IMR-90 (cell line): ENCODE results near the gene ZNF526. TPM values are rescaled to one million over a fixed set of nuclear protein-coding genes. Genes with fewer than 3 reads are reported as not detected.

ENCODE experiments used
- ATAC-seq: fragments of 200-7000 bp; cut with Tn5 transposase; 2 replicates; pipeline ENCODE4 v1.9.1; 2020; ENCODE audit warnings: low read depth, mild to moderate bottlenecking, moderate library complexity
- BruUV-seq: library from RNA; stranded (reverse); fragments of 400-500 nt; replicated peaks from 2 replicates; lab custom pipeline; 2021; lab: Mats Ljungman, UMichigan
- CTCF ChIA-PET: fragments of 300-600 bp; formaldehyde crosslinking; extraction: SDS; loops from one replicate; lab custom pipeline; 2021; ENCODE audit warnings: antibody characterized with exemption; lab: Yijun Ruan, JAX
- POLR2A ChIA-PET: fragments of 300-600 bp; sonication (Branson Sonifier 250); formaldehyde crosslinking; loops from one replicate; lab custom pipeline; 2022; ENCODE audit warnings: antibody characterized with exemption; ENCODE audit not compliant: unreplicated experiment; lab: Charles Lee
- DNase-seq: peaks from one replicate; pipeline ENCODE4 v3.0.0; 2013
- H2AFZ ChIP-seq: replicated peaks from 2 replicates; pipeline ENCODE3; 2013; ENCODE audit warnings: low read length, mild to moderate bottlenecking; ENCODE audit not compliant: poor library complexity
- H2AK5ac ChIP-seq: 2 replicates; pipeline ENCODE4 v1.6.1; 2013; ENCODE audit warnings: low read depth, low read length, inconsistent platforms
- H2AK9ac ChIP-seq: replicated peaks from 2 replicates; pipeline ENCODE3; 2013; ENCODE audit warnings: mild to moderate bottlenecking, low read depth, low read length, moderate library complexity; ENCODE audit not compliant: poor library complexity
- H2BK120ac ChIP-seq: 2 replicates; pipeline ENCODE4 v1.6.1; 2013; ENCODE audit warnings: low read depth, low read length, inconsistent platforms
- H2BK15ac ChIP-seq: 3 replicates; pipeline ENCODE4 v1.6.1; 2013; ENCODE audit warnings: low read depth, low read length, inconsistent platforms
- H2BK20ac ChIP-seq: 2 replicates; pipeline ENCODE4 v1.6.1; 2013; ENCODE audit warnings: low read depth, mild to moderate bottlenecking, inconsistent platforms, low read length, moderate library complexity
- H2BK5ac ChIP-seq: 2 replicates; pipeline ENCODE4 v1.6.1; 2013; ENCODE audit warnings: mild to moderate bottlenecking, low read depth, low read length, inconsistent platforms; ENCODE audit not compliant: poor library complexity, severe bottlenecking
- H3K14ac ChIP-seq: replicated peaks from 2 replicates; pipeline ENCODE4 v1.6.1; 2013; ENCODE audit warnings: low read depth, low read length, inconsistent platforms
- H3K18ac ChIP-seq: 2 replicates; pipeline ENCODE4 v1.6.1; 2013; ENCODE audit warnings: low read depth, low read length, control low read depth
- H3K23ac ChIP-seq: 2 replicates; pipeline ENCODE4 v1.6.1; 2013; ENCODE audit warnings: low read depth, low read length, inconsistent platforms
- H3K27ac ChIP-seq: 2 replicates; pipeline ENCODE4 v1.5.1; 2013; ENCODE audit warnings: mild to moderate bottlenecking, control low read depth, low read length; ENCODE audit not compliant: insufficient read depth
- H3K27me3 ChIP-seq: 2 replicates; pipeline ENCODE4 v1.6.1; 2013; ENCODE audit warnings: low read length; ENCODE audit not compliant: control insufficient read depth, insufficient read depth
- H3K36me3 ChIP-seq: 2 replicates; pipeline ENCODE4 v1.6.1; 2013; ENCODE audit warnings: low read length, mixed read lengths; ENCODE audit not compliant: control insufficient read depth, insufficient read depth
- H3K4ac ChIP-seq: 2 replicates; pipeline ENCODE4 v1.6.1; 2013; ENCODE audit warnings: low read depth, low read length, inconsistent platforms
- H3K4me1 ChIP-seq: 2 replicates; pipeline ENCODE4 v1.6.1; 2013; ENCODE audit warnings: low read length, mixed read lengths; ENCODE audit not compliant: control insufficient read depth, insufficient read depth
- H3K4me2 ChIP-seq: 2 replicates; pipeline ENCODE4 v1.6.1; 2013; ENCODE audit warnings: low read depth, mild to moderate bottlenecking, control low read depth, low read length, moderate library complexity
- H3K4me3 ChIP-seq: 2 replicates; pipeline ENCODE4 v1.5.1; 2013; ENCODE audit warnings: low read depth, mild to moderate bottlenecking, control low read depth, low read length, moderate library complexity; ENCODE audit not compliant: insufficient read depth
- H3K56ac ChIP-seq: 2 replicates; pipeline ENCODE4 v1.6.1; 2013; ENCODE audit warnings: low read length, inconsistent platforms; ENCODE audit not compliant: insufficient read depth; ENCODE audit errors: extremely low read depth
- H3K79me1 ChIP-seq, 2 experiments: 2 replicates each; pipeline ENCODE4 v1.6.1; 2013; ENCODE audit warnings: low read length in 2 of 2, inconsistent platforms in 1 of 2, low read depth in 1 of 2
- H3K9ac ChIP-seq: 2 replicates; pipeline ENCODE4 v1.6.1; 2013; ENCODE audit warnings: low read depth, low read length, control low read depth
- H3K9me1 ChIP-seq: 2 replicates; pipeline ENCODE4 v1.6.1; 2013; ENCODE audit warnings: low read length, inconsistent platforms; ENCODE audit not compliant: insufficient read depth
- H3K9me3 ChIP-seq: 2 replicates; pipeline ENCODE4 v1.6.1; 2013; ENCODE audit warnings: low read length; ENCODE audit not compliant: control insufficient read depth, insufficient read depth
- H4K20me1 ChIP-seq: 2 replicates; pipeline ENCODE4 v1.6.1; 2013; ENCODE audit warnings: low read length, inconsistent platforms; ENCODE audit not compliant: insufficient read depth
- H4K5ac ChIP-seq: 2 replicates; pipeline ENCODE4 v1.6.1; 2013; ENCODE audit warnings: mild to moderate bottlenecking, low read depth, low read length, control low read depth
- H4K8ac ChIP-seq, 2 experiments: 2 replicates each; pipeline ENCODE4 v1.6.1; 2013; ENCODE audit warnings: low read depth in 2 of 2, low read length in 2 of 2, control low read depth in 1 of 2, inconsistent platforms in 1 of 2
- H4K91ac ChIP-seq: 2 replicates; pipeline ENCODE4 v1.6.1; 2013; ENCODE audit warnings: low read depth, low read length, inconsistent platforms; ENCODE audit not compliant: insufficient read depth
- BHLHE40 ChIP-seq: fragments of 150-350 bp; IDR thresholded peaks from 2 replicates; pipeline ENCODE4 v1.6.1; 2016; ENCODE audit warnings: mild to moderate bottlenecking, low read depth, low read length
- CEBPB ChIP-seq: IDR thresholded peaks from 2 replicates; pipeline ENCODE4 v1.6.1; 2012; ENCODE audit warnings: low read depth, low read length, improper control_type of control experiment
- CHD1 ChIP-seq: IDR thresholded peaks from 2 replicates; pipeline ENCODE4 v1.6.1; 2012; ENCODE audit warnings: low read depth, low read length, improper control_type of control experiment
- CTCF ChIP-seq: conservative IDR thresholded peaks from 2 replicates; pipeline ENCODE4 v1.5.1; 2012; ENCODE audit warnings: mild to moderate bottlenecking, low read depth, low read length, improper control_type of control experiment
- ELK1 ChIP-seq: fragments of 150-350 bp; IDR thresholded peaks from 2 replicates; pipeline ENCODE4 v1.6.1; 2016; ENCODE audit warnings: low read depth, mild to moderate bottlenecking, low read length, moderate library complexity, borderline replicate concordance
- FOS ChIP-seq: fragments of 150-350 bp; IDR thresholded peaks from 2 replicates; pipeline ENCODE4 v1.6.1; 2016; ENCODE audit warnings: low read depth, low read length
- MAFK ChIP-seq: IDR thresholded peaks from 2 replicates; pipeline ENCODE4 v1.6.1; 2012; ENCODE audit warnings: low read depth, low read length, improper control_type of control experiment
- MAZ ChIP-seq: IDR thresholded peaks from 2 replicates; pipeline ENCODE4 v1.6.1; 2012; ENCODE audit warnings: low read depth, mild to moderate bottlenecking, low read length, improper control_type of control experiment, moderate library complexity, borderline replicate concordance
- NFE2L2 ChIP-seq: fragments of 150-350 bp; IDR thresholded peaks from 2 replicates; pipeline ENCODE4 v1.6.1; 2016; ENCODE audit warnings: low read depth, mild to moderate bottlenecking, low read length
- POLR2A ChIP-seq: IDR thresholded peaks from 2 replicates; pipeline ENCODE4 v1.6.1; 2012; ENCODE audit warnings: mild to moderate bottlenecking, low read depth, low read length
- RCOR1 ChIP-seq: IDR thresholded peaks from 2 replicates; pipeline ENCODE4 v1.6.1; 2012; ENCODE audit warnings: mild to moderate bottlenecking, low read length, improper control_type of control experiment; ENCODE audit not compliant: insufficient replicate concordance
- RFX5 ChIP-seq: IDR thresholded peaks from 2 replicates; pipeline ENCODE4 v1.8.0; 2012; ENCODE audit warnings: low read depth, mild to moderate bottlenecking, low read length, moderate library complexity
- SMC3 ChIP-seq: fragments of 150-350 bp; IDR thresholded peaks from 2 replicates; pipeline ENCODE4 v1.6.1; 2016; ENCODE audit warnings: low read depth, mild to moderate bottlenecking, antibody characterized with exemption, low read length, moderate library complexity
- USF2 ChIP-seq: fragments of 150-350 bp; IDR thresholded peaks from 2 replicates; pipeline ENCODE4 v1.6.1; 2017; ENCODE audit warnings: mild to moderate bottlenecking, antibody characterized with exemption, low read length, low read depth
- WGBS, 2 experiments: methylation state at CpG; one replicate each; pipeline versions ENCODE4 v1.1.5 to v1.1.7; 2013; ENCODE audit warnings: missing lambda C conversion rate in 2 of 2; ENCODE audit not compliant: insufficient read length in 1 of 2; ENCODE audit errors: extremely low coverage in 2 of 2; 5-methylcytosine and 5-hydroxymethylcytosine counted together
- dilution Hi-C: fragments of 300-500 bp; cut with HindIII; formaldehyde crosslinking; loops from one replicate; pipeline ENCODE4 v1.14.3; 2018; ENCODE audit warnings: low sequenced_read_pairs; ENCODE audit not compliant: unreplicated experiment
- in situ Hi-C: fragments of 300-500 bp; cut with MboI; formaldehyde crosslinking; loops from 3 replicates; pipeline ENCODE4 v1.14.3; 2019; ENCODE audit warnings: low sequenced_read_pairs, inconsistent platforms, mixed read lengths
- intact Hi-C: fragments of 100-400 bp; cut with micrococcal nuclease; formaldehyde crosslinking; loops from 2 replicates; pipeline ENCODE4 v1.10.0; 2022
- polyA plus RNA-seq, 3 experiments: library from polyadenylated mRNA; depleted of rRNA; stranded (reverse); fragments of >200 nt; gene quantifications; 2 replicates each; pipeline ENCODE4 v1.2.3, GENCODE V29; 2012; ENCODE audit warnings: low replicate concordance in 1 of 3
- total RNA-seq: library from RNA; depleted of rRNA; stranded (reverse); fragments of >200 nt; gene quantifications from 2 replicates; pipeline ENCODE4 v1.2.3, GENCODE V29; 2012

The ZNF526 gene
- total and polyA plus RNA-seq, 2 of the 4 experiments (the other 2 are of a cell fraction): 7.3 to 13.6 TPM

- TF ChIP-seq CHD1: no peak
- no peak for TF ChIP-seq NFE2L2
- no peak for TF ChIP-seq BHLHE40
- no peak for TF ChIP-seq RFX5
- no peak for TF ChIP-seq SMC3
- no peak for TF ChIP-seq CTCF
- no peak for TF ChIP-seq MAZ
- TF ChIP-seq FOS: no peak
- no peak for TF ChIP-seq MAFK
- TF ChIP-seq POLR2A: no peak
- TF ChIP-seq RCOR1: no peak
- TF ChIP-seq USF2: no peak
- TF ChIP-seq ELK1: no peak
- TF ChIP-seq CEBPB: no peak
- Histone ChIP-seq H3K27ac (no peak overlapping the region), H3K27me3 (no peaks in the 10 kb centered on the region), H2AK5ac (no peak overlapping the region), H3K79me1 (peaks cover 0 to 13% of the 10 kb centered on the region in 2 experiments; a peak in 1 of 4 replicates), H2BK120ac (no peak overlapping the region), H3K9ac (no peak overlapping the region), H4K8ac (no peak overlapping the region), H3K4me1 (peaks cover 4% of the 10 kb centered on the region; the same call in 1 of the 2 replicates), H2BK15ac (no peak overlapping the region), H3K14ac (no peak overlapping the region), H4K20me1 (no peaks in the 10 kb centered on the region), H3K4ac (no peak overlapping the region), H3K4me3 (no peak overlapping the region), H3K9me1 (peaks cover 16% of the 10 kb centered on the region), H4K91ac (no peak overlapping the region), H3K23ac (no peak overlapping the region), H3K4me2 (no peak overlapping the region), H2AFZ (no peak overlapping the region), H3K18ac (no peak overlapping the region), H2BK20ac (no peak overlapping the region), H4K5ac (no peak overlapping the region), H3K56ac (no peak overlapping the region), H2AK9ac (no peak overlapping the region), H2BK5ac (no peak overlapping the region), H3K9me3 (peaks cover 2% of the 10 kb centered on the region), H3K36me3 (peaks cover 14% of the 10 kb centered on the region)
- ATAC-seq: no peak
- in situ Hi-C loops: no loop called here
- ChIA-PET POLR2A (no interaction called here), CTCF (no interaction called here)
- DNase-seq: peak; percentile 41
- intact Hi-C loops: no loop called here
- WGBS, 2 experiments: no CpG with 5 or more reads among the region's 3 CpGs
- dilution Hi-C loops: no loop called here
- no TSS peak for BruUV-seq
These were observed 26.4 kb upstream of the ZNF526 start for GRCh38 chr19:42193706-42194105.
